HepG2 (cell line): ENCODE data around the gene SAP25. TPM values are rescaled to one million over a fixed set of nuclear protein-coding genes. Genes with fewer than 3 reads are reported as not detected.

ENCODE experiments used
- DNMT1 ChIP-seq: sonication (generic); formaldehyde crosslinking; IDR thresholded peaks from 2 replicates; pipeline ENCODE4 v1.5.1; 2020; ENCODE audit warnings: mild to moderate bottlenecking, missing genetic modification reagents
- EP300 ChIP-seq, 3 experiments: sonication (generic) in 1 of 3; formaldehyde crosslinking in 1 of 3; IDR thresholded peaks; 2 replicates each; pipeline versions ENCODE4 v1.5.1 to v1.6.1; 2011 to 2020; ENCODE audit warnings: low read depth in 2 of 3, low read length in 2 of 3, borderline replicate concordance in 1 of 3, improper control_type of control experiment in 1 of 3, mild to moderate bottlenecking in 1 of 3, missing genetic modification reagents in 1 of 3, moderate library complexity in 1 of 3
- MEIS1 ChIP-seq: sonication (generic); formaldehyde crosslinking; IDR thresholded peaks from 2 replicates; pipeline ENCODE4 v1.9.0; 2021; ENCODE audit warnings: mild to moderate bottlenecking, missing genetic modification reagents, moderate library complexity, borderline replicate concordance
- SRF ChIP-seq: IDR thresholded peaks from 2 replicates; pipeline ENCODE4 v1.6.1; 2011; ENCODE audit warnings: mild to moderate bottlenecking, low read depth, low read length, moderate library complexity
- ZNF101 ChIP-seq: sonication (generic); formaldehyde crosslinking; IDR thresholded peaks from 2 replicates; pipeline ENCODE4 v1.4.0; 2020; ENCODE audit warnings: mild to moderate bottlenecking, low read depth, missing genetic modification reagents, borderline replicate concordance
- ZNF607 ChIP-seq: sonication (generic); formaldehyde crosslinking; IDR thresholded peaks from 2 replicates; pipeline ENCODE4 v1.5.1; 2020; ENCODE audit warnings: missing genetic modification reagents, mild to moderate bottlenecking, borderline replicate concordance
- ZNF788 ChIP-seq: sonication (generic); formaldehyde crosslinking; IDR thresholded peaks from 2 replicates; pipeline ENCODE4 v1.5.0; 2020; ENCODE audit warnings: mild to moderate bottlenecking, missing genetic modification reagents, borderline replicate concordance
- polyA plus RNA-seq, 8 experiments: library from polyadenylated mRNA; depleted of rRNA in 3 of 8; stranded (reverse) in 7 of 8; unstranded in 1 of 8; fragments of >200 nt; fragmentation: Illumina TruSeq in 4 of 8; extraction: Trizol in 4 of 8; gene quantifications; 2 replicates each; pipeline versions ENCODE4 v1.2.1 to v1.2.3, GENCODE V29; 2011 to 2016; ENCODE audit warnings: low read depth in 4 of 8, missing spikeins in 1 of 8, mixed read lengths in 1 of 8; ENCODE audit not compliant: insufficient read depth in 1 of 8
- total RNA-seq, 5 experiments: library from RNA; depleted of rRNA; stranded (reverse); fragments of >200 nt; fragmentation: Illumina TruSeq; extraction: Trizol; gene quantifications; 2 replicates each; pipeline ENCODE4 v1.2.3, GENCODE V29; 2016; ENCODE audit warnings: low read depth in 1 of 5
- TF ChIP-seq, protein P1 (sequence below): sonication (generic); formaldehyde crosslinking; IDR thresholded peaks from 2 replicates; pipeline ENCODE4 v1.5.1; 2020; ENCODE audit warnings: mild to moderate bottlenecking, missing genetic modification reagents, borderline replicate concordance
- TF ChIP-seq, protein P2 (sequence below): sonication (generic); formaldehyde crosslinking; IDR thresholded peaks from 2 replicates; pipeline ENCODE4 v1.4.0; 2020; ENCODE audit warnings: missing genetic modification reagents, low read depth, mild to moderate bottlenecking, borderline replicate concordance
- TF ChIP-seq, protein P3 (sequence below): sonication (generic); formaldehyde crosslinking; IDR thresholded peaks from 2 replicates; pipeline ENCODE4 v1.8.1; 2023; ENCODE audit warnings: mild to moderate bottlenecking, moderate library complexity, missing genetic modification reagents

SAP25 gene
- total and polyA plus RNA-seq, 2 of the 13 experiments (the other 11 are each of a cell fraction or from before 2014, with no cell fraction given) = 0.15 to 0.20 TPM

DNA sequence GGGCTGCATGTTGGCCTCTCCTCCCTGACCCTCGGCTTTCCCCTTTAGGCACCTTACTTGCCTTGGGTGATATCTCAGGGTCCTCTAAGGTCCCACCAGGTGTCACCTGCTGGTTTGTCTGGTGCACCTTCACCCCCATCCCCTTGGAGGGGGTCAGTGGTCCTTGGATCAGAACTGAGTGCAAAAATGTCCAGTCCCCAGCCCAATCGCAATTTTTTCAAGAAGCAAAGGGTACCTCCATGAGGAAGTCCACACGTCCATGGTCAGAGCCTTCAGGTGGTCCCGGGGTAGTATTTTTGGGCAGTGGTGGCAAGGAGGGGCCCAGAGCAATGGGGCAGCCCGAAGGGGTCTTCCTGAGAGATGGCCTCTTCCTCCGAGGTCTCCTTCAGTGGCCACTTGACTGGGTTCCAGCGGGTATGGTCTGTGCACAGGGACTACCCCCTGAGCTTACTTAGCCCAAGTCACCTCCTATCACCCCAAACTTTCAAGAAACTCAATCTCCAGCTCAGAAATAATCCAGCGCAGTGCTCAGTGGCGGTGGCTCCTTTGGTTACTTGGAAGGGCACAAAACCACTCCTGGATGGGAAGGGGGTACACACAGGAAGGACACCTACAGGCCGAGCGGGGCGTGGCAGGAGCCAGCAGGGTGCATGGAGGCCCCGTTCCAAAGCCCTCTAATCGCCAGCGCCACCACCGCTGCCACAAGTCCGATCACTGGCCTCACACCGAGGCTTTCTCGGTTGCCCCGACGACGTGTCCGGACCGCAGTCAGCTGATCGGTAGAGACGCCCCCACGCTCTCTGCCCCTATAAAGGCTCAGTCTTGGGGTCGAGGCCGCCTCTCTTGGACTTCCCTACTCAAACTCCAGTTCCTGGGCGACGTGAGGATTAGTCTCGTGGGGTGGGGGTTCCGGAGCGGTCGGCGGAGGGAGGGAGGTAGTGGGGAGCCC lies 4.5 kb downstream of the SAP25 start (continued):
- TF ChIP-seq, protein P1, sequence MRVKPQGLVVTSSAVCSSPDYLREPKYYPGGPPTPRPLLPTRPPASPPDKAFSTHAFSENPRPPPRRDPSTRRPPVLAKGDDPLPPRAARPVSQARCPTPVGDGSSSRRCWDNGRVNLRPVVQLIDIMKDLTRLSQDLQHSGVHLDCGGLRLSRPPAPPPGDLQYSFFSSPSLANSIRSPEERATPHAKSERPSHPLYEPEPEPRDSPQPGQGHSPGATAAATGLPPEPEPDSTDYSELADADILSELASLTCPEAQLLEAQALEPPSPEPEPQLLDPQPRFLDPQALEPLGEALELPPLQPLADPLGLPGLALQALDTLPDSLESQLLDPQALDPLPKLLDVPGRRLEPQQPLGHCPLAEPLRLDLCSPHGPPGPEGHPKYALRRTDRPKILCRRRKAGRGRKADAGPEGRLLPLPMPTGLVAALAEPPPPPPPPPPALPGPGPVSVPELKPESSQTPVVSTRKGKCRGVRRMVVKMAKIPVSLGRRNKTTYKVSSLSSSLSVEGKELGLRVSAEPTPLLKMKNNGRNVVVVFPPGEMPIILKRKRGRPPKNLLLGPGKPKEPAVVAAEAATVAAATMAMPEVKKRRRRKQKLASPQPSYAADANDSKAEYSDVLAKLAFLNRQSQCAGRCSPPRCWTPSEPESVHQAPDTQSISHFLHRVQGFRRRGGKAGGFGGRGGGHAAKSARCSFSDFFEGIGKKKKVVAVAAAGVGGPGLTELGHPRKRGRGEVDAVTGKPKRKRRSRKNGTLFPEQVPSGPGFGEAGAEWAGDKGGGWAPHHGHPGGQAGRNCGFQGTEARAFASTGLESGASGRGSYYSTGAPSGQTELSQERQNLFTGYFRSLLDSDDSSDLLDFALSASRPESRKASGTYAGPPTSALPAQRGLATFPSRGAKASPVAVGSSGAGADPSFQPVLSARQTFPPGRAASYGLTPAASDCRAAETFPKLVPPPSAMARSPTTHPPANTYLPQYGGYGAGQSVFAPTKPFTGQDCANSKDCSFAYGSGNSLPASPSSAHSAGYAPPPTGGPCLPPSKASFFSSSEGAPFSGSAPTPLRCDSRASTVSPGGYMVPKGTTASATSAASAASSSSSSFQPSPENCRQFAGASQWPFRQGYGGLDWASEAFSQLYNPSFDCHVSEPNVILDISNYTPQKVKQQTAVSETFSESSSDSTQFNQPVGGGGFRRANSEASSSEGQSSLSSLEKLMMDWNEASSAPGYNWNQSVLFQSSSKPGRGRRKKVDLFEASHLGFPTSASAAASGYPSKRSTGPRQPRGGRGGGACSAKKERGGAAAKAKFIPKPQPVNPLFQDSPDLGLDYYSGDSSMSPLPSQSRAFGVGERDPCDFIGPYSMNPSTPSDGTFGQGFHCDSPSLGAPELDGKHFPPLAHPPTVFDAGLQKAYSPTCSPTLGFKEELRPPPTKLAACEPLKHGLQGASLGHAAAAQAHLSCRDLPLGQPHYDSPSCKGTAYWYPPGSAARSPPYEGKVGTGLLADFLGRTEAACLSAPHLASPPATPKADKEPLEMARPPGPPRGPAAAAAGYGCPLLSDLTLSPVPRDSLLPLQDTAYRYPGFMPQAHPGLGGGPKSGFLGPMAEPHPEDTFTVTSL (CRISPR knock-in tag) = no peak
- TF ChIP-seq, protein P2, sequence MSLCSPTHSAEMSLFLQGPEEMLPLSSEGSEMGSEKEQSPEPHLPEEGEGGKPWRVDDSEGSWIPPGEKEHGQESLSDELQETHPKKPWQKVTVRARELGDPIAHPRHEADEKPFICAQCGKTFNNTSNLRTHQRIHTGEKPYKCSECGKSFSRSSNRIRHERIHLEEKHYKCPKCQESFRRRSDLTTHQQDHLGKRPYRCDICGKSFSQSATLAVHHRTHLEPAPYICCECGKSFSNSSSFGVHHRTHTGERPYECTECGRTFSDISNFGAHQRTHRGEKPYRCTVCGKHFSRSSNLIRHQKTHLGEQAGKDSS (CRISPR knock-in tag) = peak; percentile 97
- TF ChIP-seq EP300 (IDR thresholded peaks at IDR 0.05; ENCODE audit: low read depth in 2 of 2, low read length in 2 of 2) (0 out of 4 replicates have a peak, but pooled peaks of 1 of the 2 experiments have one; percentile 30), EP300 (CRISPR knock-in tag; IDR thresholded peaks at IDR 0.05; ENCODE audit: borderline replicate concordance) (no peak), ZNF788 (peak; percentile 89; the same call in 1 of the 2 replicates), ZNF101 (CRISPR knock-in tag) (no peak), MEIS1 (no peak; the same call in 1 of the 2 replicates), DNMT1 (CRISPR knock-in tag) (no peak; the same call in 1 of the 2 replicates), SRF (no peak; the same call in 1 of the 2 replicates), ZNF607 (CRISPR knock-in tag) (no peak; the same call in 1 of the 2 replicates)
- TF ChIP-seq, protein P3, sequence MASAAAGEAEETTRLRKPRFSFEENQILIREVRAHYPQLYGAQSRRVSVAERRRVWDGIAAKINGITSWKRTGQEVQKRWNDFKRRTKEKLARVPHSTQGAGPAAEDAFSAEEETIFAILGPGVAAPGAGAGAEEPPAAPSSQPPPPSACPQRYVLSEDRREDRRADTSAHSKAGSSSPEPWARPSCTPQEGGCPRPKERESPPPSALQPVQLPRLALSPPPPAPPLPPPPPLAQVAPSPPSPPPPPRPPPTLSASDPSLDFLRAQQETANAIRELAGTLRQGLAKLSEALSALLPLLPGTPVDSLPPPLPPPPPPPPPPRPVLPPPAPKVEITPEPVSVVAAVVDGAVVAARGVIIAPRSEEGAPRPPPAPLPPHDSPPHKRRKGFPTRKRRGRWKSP = no peak
